Measurements from ENCODE around the gene SF3B3. TPM values are rescaled to one million over a fixed set of nuclear protein-coding genes. Genes with fewer than 3 reads are reported as not detected.

SF3B3 gene
- total RNA-seq, 1 experiment from 2014 or later = 475 TPM

- ATAC-seq = no peak
These were observed 78.3 kb downstream of the SF3B3 start for GRCh38 chr16:70601576-70602575.

More at GRCh38 chr16:70601576-70602575, 78.3 kb downstream of the SF3B3 start:
- Mint-ChIP-seq H3K27me3 (ENCODE audit: low read depth) (peaks cover 23% of the 10 kb centered on the region), H3K4me1 (no peaks in the 10 kb centered on the region), H3K27ac (no peak overlapping the region), H3K4me3 (no peak overlapping the region), H3K9me3 (no peaks in the 10 kb centered on the region), H3K36me3 (no peaks in the 10 kb centered on the region)
- no peak for DNase-seq (ENCODE audit: low spot score)
- TF ChIP-seq ATF6 (CRISPR knock-in tag; IDR thresholded peaks at IDR 0.05) (no peak), ELF4 (CRISPR knock-in tag; IDR thresholded peaks at IDR 0.05; ENCODE audit: low read depth) (no peak), STAT6 (CRISPR knock-in tag; conservative IDR thresholded peaks at IDR 0.05; ENCODE audit: low read depth) (no peak), TEAD4 (CRISPR knock-in tag; IDR thresholded peaks at IDR 0.05) (no peak), TCF7 (CRISPR knock-in tag; IDR thresholded peaks at IDR 0.05; ENCODE audit: low read depth) (no peak), TEAD1 (CRISPR knock-in tag; IDR thresholded peaks at IDR 0.05) (no peak), SOX15 (CRISPR knock-in tag; IDR thresholded peaks at IDR 0.05) (no peak), PRRX2 (CRISPR knock-in tag; IDR thresholded peaks at IDR 0.05) (no peak), NR2C2 (CRISPR knock-in tag; IDR thresholded peaks at IDR 0.05) (no peak), OVOL2 (CRISPR knock-in tag; IDR thresholded peaks at IDR 0.05; ENCODE audit: borderline replicate concordance) (no peak), ZMAT4 (CRISPR knock-in tag; IDR thresholded peaks at IDR 0.05) (no peak), CREM (CRISPR knock-in tag; IDR thresholded peaks at IDR 0.05) (no peak), E2F1 (CRISPR knock-in tag; IDR thresholded peaks at IDR 0.05) (no peak), NFYB (CRISPR knock-in tag; conservative IDR thresholded peaks at IDR 0.05; ENCODE audit: low read depth) (no peak), MAX (CRISPR knock-in tag; IDR thresholded peaks at IDR 0.05) (no peak), ATF2 (CRISPR knock-in tag; IDR thresholded peaks at IDR 0.05; ENCODE audit: borderline replicate concordance, low read depth) (no peak)
- ChIA-PET POLR2A (no interaction called here), CTCF (interaction anchor here (1.0 to 1.5 kb wide), 4 partner anchors 9 to 52 kb away, joined by 3 to 6 read pairs (median 3); no protein-coding TSS in a partner anchor)
